Activated T-helper 1 cell treated with anti-CD3 and anti-CD28 coated beads, Interleukin-12 subunit alpha, Interleukin-12 subunit beta, Interleukin-2, Interleukin-4 antibody, amounts not matched to agents 30 ng/mL and 10 ng/mL and 1 ng/mL, durations not matched to agents 14 hours and 24 hours and 36 hours (primary cell): ENCODE measurements around the gene HOXC10. TPM values are rescaled to one million over a fixed set of nuclear protein-coding genes. Genes with fewer than 3 reads are reported as not detected.

Source experiments
- DNase-seq: peaks from one replicate; pipeline ENCODE4 v3.0.0; 2021; ENCODE audit warnings: low spot score
- H3K27ac Mint-ChIP-seq: one replicate; pipeline ENCODE4 v1.8.0; 2021; ENCODE audit warnings: mild to moderate bottlenecking, mixed read lengths
- H3K27me3 Mint-ChIP-seq: one replicate; pipeline ENCODE4 v1.8.0; 2022; ENCODE audit warnings: mild to moderate bottlenecking, moderate library complexity, mixed read lengths; ENCODE audit not compliant: insufficient read depth
- H3K36me3 Mint-ChIP-seq: one replicate; pipeline ENCODE4 v1.8.0; 2021; ENCODE audit warnings: low read depth, mixed read lengths
- H3K4me1 Mint-ChIP-seq: one replicate; pipeline ENCODE4 v1.8.0; 2021; ENCODE audit warnings: low read depth, mixed read lengths
- H3K4me3 Mint-ChIP-seq: one replicate; pipeline ENCODE4 v1.8.0; 2021; ENCODE audit warnings: mild to moderate bottlenecking, moderate library complexity, mixed read lengths
- H3K9me3 Mint-ChIP-seq: one replicate; pipeline ENCODE4 v1.8.0; 2021; ENCODE audit warnings: mixed read lengths
- intact Hi-C: fragments of 100-400 bp; cut with micrococcal nuclease; formaldehyde crosslinking; loops from one replicate; pipeline ENCODE4 v1.15.1; 2024
- total RNA-seq: library from RNA; stranded (reverse); gene quantifications from 2 replicates; pipeline ENCODE4 v1.2.3, GENCODE V29; 2022

The HOXC10 gene
- total RNA-seq, 1 donor from 2014 or later, result not detected

- intact Hi-C loops, result loop anchor here (2.0 to 10.0 kb wide), 2 partner anchors 13 to 45 kb away; partner anchors contain the start of gene HOXC13
- no peak overlapping the region for H3K4me3 Mint-ChIP-seq
- DNase-seq, result no peak
- peaks cover 8% of the 10 kb centered on the region for H3K4me1 Mint-ChIP-seq
- H3K9me3 Mint-ChIP-seq, result no peaks in the 10 kb centered on the region
- peaks cover 95% of the 10 kb centered on the region for H3K27me3 Mint-ChIP-seq
- peaks cover 4% of the 10 kb centered on the region for H3K36me3 Mint-ChIP-seq
- H3K27ac Mint-ChIP-seq, result no peak overlapping the region
Observed at GRCh38 chr12:53980104-53980801, 4.7 kb upstream of the HOXC10 start.

- no peak for DNase-seq
- Mint-ChIP-seq H3K27ac (no peak overlapping the region), H3K9me3 (no peaks in the 10 kb centered on the region), H3K4me1 (peaks cover 1% of the 10 kb centered on the region), H3K4me3 (no peak overlapping the region), H3K36me3 (peaks cover 3% of the 10 kb centered on the region), H3K27me3 (peaks cover 93% of the 10 kb centered on the region)
- intact Hi-C loops, result loop anchor here (2.0 to 10.0 kb wide), 2 partner anchors 14 to 46 kb away; partner anchors contain the start of gene HOXC13
Observed at GRCh38 chr12:53980802-53981496, 4.0 kb upstream of the HOXC10 start.

GRCh38 chr12:53981634-53982565, 3.0 kb upstream of the HOXC10 start:
- Mint-ChIP-seq H3K36me3 (peaks cover 3% of the 10 kb centered on the region), H3K27ac (peak overlapping the region; percentile 18), H3K4me1 (no peaks in the 10 kb centered on the region), H3K4me3 (no peak overlapping the region), H3K27me3 (peaks cover 93% of the 10 kb centered on the region), H3K9me3 (no peaks in the 10 kb centered on the region)
- DNase-seq, result no peak
- intact Hi-C loops, result loop anchor here (2.0 to 10.0 kb wide), 3 partner anchors 15 to 47 kb away; partner anchors contain the start of gene HOXC13

DNA sequence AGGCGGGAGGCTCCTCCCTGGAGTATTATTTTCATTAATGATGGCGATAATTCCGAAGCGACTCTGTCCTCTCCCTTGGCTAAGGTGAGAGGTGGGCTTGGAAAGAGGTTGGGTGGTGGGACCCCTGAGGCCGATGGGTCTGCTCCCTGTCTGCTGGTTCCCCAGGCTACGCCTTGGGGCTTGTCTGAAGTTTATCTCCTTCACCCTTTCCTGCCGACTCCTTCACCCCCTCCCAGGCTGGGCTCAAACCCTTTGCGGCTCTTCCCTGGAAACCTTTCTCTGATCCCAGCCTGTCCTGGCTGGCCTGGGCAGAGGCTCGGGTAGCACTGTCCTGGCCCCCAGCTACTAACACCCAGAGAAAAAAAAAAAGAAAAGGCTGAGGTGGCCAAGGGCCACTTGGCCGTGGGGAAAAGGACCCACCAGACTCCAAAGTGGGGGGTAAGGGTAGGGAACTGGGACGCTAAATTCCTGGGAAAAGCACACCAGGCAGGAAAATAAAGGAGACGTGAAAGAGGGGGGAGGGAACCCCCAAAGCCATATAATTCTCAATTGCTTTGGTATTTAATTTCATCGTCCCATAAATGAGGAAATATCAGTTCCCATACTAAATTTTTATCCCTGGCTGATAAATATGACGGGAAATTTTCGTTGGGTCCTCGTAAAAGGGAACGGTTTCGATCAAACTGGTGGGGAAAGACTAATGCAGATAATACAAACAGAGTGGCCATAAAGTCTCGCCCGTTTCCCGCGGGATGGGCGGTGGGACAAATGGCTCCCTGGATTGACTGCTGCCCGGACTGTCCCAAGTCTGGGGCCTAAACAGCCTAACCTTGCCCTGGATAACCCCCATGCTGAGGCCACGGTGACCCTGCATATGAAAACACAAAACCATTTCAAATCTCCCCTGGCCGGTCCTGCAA, 2.0 kb upstream of the HOXC10 start:
- no peak for DNase-seq
- intact Hi-C loops, result loop anchor here (2.0 to 10.0 kb wide), 2 partner anchors 14 to 48 kb away; partner anchors contain the start of gene HOXC13
- no peaks in the 10 kb centered on the region for H3K9me3 Mint-ChIP-seq
- H3K4me1 Mint-ChIP-seq, result no peaks in the 10 kb centered on the region
- H3K4me3 Mint-ChIP-seq, result no peak overlapping the region
- H3K27ac Mint-ChIP-seq, result peak overlapping the region; percentile 61
- H3K27me3 Mint-ChIP-seq, result peaks cover 92% of the 10 kb centered on the region
- peaks cover 3% of the 10 kb centered on the region for H3K36me3 Mint-ChIP-seq

DNA sequence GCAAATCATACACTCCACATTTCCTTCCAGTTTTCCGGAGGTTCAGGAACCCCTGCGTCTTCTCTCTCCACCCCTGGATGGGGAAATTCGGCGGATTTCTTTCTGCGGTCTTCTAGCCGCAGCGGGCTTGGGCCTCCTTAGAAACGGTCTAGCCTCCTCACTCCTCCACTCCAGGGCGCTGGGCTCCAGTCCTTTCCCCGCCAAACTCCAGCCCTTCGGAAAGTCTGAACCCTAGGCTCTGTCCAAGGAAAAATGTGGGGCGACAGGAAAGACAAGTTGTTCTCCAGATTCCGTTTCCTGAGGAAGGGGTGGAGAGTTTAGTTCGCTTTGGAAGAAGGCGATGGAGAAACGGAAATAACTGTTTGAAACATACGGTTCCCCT, 1.4 kb upstream of the HOXC10 start:
- intact Hi-C loops, result loop anchor here (2.0 to 10.0 kb wide), 2 partner anchors 13 to 49 kb away; partner anchors contain the start of gene HOXC13
- Mint-ChIP-seq H3K27me3 (peaks cover 93% of the 10 kb centered on the region), H3K36me3 (peaks cover 3% of the 10 kb centered on the region), H3K27ac (peak overlapping the region; percentile 61), H3K4me1 (peaks cover 5% of the 10 kb centered on the region), H3K4me3 (no peak overlapping the region), H3K9me3 (no peaks in the 10 kb centered on the region)
- no peak for DNase-seq

DNA sequence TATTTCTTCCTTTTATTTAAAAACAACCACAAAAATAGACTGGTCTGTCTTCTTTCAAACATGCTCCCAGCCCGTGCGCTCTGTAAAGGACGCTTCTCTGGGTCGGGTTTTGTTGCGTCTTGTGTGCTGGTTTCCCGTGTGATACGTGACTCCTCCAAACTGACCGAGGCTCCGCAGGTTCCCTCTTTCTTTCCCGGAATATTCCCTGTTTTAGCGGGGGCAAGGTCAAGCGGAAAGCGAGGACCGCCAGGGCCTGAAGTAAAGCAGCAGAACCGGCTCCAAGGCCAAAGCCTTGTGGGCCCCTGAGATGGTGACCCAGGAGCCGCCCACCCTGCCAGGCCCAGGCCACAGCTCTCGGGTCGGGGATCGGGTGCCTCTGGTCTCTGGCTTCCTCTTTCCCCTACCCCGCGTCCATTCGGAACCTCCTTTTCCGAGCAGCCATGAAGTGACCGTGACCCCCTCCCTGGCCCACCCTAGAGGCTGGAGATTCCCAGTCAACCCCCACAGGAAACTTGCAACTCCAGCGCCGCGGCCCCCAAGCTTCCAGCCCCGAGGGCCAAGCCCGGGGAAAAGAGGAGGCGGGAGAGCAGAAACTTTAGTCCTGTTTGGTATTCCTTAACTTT, 885 bp upstream of the HOXC10 start:
- intact Hi-C loops, result loop anchor here (2.0 to 10.0 kb wide), 2 partner anchors 13 to 49 kb away; partner anchors contain the start of gene HOXC13
- Mint-ChIP-seq H3K27me3 (peaks cover 93% of the 10 kb centered on the region), H3K27ac (peak overlapping the region; percentile 61), H3K9me3 (no peaks in the 10 kb centered on the region), H3K4me3 (no peak overlapping the region), H3K4me1 (peaks cover 10% of the 10 kb centered on the region), H3K36me3 (peaks cover 3% of the 10 kb centered on the region)
- no peak for DNase-seq

GRCh38 chr12:53985692-53985993, 697 bp downstream of the HOXC10 start:
- peaks cover 25% of the 10 kb centered on the region for H3K4me1 Mint-ChIP-seq
- DNase-seq, result no peak
- H3K4me3 Mint-ChIP-seq, result no peak overlapping the region
- peak overlapping the region; percentile 23 for H3K27ac Mint-ChIP-seq
- intact Hi-C loops, result loop anchor here (10.0 kb wide), 1 partner anchor 51 kb away; the partner anchor contains the start of gene HOXC13
- peaks cover 93% of the 10 kb centered on the region for H3K27me3 Mint-ChIP-seq
- H3K36me3 Mint-ChIP-seq, result no peaks in the 10 kb centered on the region
- no peaks in the 10 kb centered on the region for H3K9me3 Mint-ChIP-seq

DNA sequence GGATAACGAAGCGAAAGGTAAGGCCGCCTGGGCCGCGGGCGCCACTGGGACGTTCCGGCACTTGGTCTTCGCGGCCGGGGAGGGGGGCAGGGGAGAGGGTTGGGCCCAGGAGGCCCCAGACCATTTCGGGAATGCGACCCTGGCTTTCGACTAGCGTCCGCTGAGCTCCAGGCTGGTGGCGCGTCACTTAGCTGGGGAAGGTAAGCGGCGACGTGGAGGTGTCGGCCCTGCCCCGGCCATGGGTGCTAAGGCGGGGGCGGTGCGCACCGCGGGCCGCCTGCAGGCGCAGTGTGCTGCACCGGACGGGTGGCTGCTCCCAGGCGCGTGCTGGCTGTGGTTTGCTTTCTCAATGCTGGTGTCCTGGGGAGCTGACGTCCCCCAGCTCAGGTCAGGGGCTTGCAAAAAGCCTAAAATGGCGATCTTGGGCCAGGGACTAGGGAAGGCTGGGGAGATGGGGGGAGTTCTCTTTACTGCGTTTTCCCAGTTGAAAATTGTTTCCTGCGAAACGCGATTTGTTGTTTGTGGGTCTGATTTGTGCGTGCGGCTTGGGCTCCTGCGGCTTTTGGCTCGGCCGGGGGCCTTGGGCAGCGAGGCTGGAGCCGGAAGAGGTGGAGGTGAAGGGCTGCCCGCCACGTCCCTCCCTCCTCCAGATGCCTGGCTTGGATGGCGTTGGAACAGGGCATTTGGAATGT, 1.2 kb downstream of the HOXC10 start:
- H3K27ac Mint-ChIP-seq, result no peak overlapping the region
- no peaks in the 10 kb centered on the region for H3K36me3 Mint-ChIP-seq
- H3K4me1 Mint-ChIP-seq, result peaks cover 25% of the 10 kb centered on the region
- intact Hi-C loops, result loop anchor here (10.0 kb wide), 1 partner anchor 51 kb away; the partner anchor contains the start of gene HOXC13
- no peak for DNase-seq
- H3K27me3 Mint-ChIP-seq, result peaks cover 93% of the 10 kb centered on the region
- H3K4me3 Mint-ChIP-seq, result no peak overlapping the region
- no peaks in the 10 kb centered on the region for H3K9me3 Mint-ChIP-seq

GRCh38 chr12:53986686-53987483, 1.9 kb downstream of the HOXC10 start:
- intact Hi-C loops, result loop anchor here (10.0 kb wide), 1 partner anchor 52 kb away; the partner anchor contains the start of gene HOXC13
- H3K27ac Mint-ChIP-seq, result no peak overlapping the region
- H3K27me3 Mint-ChIP-seq, result peaks cover 91% of the 10 kb centered on the region
- H3K4me1 Mint-ChIP-seq, result peaks cover 25% of the 10 kb centered on the region
- no peaks in the 10 kb centered on the region for H3K36me3 Mint-ChIP-seq
- H3K9me3 Mint-ChIP-seq, result no peaks in the 10 kb centered on the region
- H3K4me3 Mint-ChIP-seq, result no peak overlapping the region
- no peak for DNase-seq

GRCh38 chr12:53987787-53988230, 2.9 kb downstream of the HOXC10 start:
- H3K9me3 Mint-ChIP-seq, result no peaks in the 10 kb centered on the region
- no peak overlapping the region for H3K27ac Mint-ChIP-seq
- peaks cover 93% of the 10 kb centered on the region for H3K27me3 Mint-ChIP-seq
- H3K4me1 Mint-ChIP-seq, result peaks cover 25% of the 10 kb centered on the region
- DNase-seq, result no peak
- H3K4me3 Mint-ChIP-seq, result no peak overlapping the region
- no peaks in the 10 kb centered on the region for H3K36me3 Mint-ChIP-seq
- intact Hi-C loops, result loop anchor here (10.0 kb wide), 1 partner anchor 53 kb away; the partner anchor contains the start of gene HOXC13
